Fibroblast of skin of abdomen (primary cell): ENCODE results near the gene KSR2.

ENCODE experiments used
- DNase-seq: peaks from one replicate; pipeline ENCODE4 v3.0.0-alpha.2; 2013

KSR2 gene

DNA sequence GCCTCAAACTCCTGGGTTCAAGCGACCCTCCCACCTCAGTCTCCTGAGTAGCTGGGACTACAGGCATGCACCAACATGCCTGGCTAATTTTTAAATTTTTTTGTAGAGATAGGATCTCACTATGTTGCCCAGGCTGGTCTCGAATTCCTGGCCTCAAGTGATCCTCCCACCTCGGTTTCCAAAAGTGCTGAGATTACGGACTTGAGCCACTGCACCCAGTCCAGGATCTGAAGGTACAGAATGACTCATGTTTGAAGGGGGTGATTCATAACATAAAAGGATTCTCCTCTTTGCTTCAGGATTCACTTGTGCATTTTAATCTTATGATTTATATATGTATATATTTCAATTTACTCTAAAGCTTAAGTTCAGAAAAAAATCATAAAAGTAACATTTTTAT lies 111.7 kb downstream of the KSR2 start:
- DNase-seq, result peak; percentile 10

DNA sequence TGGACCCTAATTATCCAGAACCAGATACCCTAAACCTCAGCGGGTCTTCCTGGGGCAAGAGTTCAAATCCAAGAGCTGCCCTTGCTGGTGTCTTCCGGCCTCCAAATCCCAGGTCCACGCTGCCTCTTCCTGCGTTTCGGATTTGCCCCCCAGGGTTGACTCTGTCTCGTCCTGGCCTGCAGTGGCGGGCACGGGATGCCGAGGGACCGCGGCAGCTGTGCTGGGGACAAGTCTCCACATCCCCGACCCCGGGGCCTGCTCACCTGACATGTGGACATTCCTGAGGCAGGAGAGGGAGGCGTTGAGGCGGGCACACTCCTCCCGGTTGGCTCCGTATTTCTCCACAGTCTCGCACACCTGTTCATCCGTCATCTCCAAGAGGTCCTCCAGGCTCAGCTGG lies 113.6 kb downstream of the KSR2 start:
- no peak for DNase-seq

GRCh38 chr12:117854339-117855012 lies 114.3 kb downstream of the KSR2 start:
- DNase-seq, result peak; percentile 28

- no peak for DNase-seq
Measured at GRCh38 chr12:117853600-117853999, 115.2 kb downstream of the KSR2 start.

GRCh38 chr12:117850048-117850447 lies 118.7 kb downstream of the KSR2 start:
- DNase-seq, result peak; percentile 56

DNA sequence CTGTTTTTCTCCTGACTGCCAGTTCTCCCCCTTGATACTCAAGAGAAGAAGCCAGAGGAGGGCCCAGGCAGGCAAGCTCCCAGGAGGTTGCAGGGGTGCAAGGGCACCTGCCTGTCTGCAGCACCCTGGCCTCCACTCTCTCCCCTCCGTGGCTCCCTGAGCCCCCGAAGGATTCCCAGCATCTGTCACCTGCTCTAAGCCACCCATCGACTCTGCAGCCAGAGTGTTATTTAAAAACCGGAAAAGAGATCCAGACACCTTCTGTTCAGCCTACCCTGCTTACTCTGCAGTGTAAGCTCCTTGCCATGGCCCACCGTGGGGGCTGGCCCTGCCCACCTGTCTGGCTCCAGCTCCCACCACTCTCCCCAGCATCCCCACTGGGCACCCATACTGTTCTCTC lies 121.4 kb downstream of the KSR2 start:
- no peak for DNase-seq

DNA sequence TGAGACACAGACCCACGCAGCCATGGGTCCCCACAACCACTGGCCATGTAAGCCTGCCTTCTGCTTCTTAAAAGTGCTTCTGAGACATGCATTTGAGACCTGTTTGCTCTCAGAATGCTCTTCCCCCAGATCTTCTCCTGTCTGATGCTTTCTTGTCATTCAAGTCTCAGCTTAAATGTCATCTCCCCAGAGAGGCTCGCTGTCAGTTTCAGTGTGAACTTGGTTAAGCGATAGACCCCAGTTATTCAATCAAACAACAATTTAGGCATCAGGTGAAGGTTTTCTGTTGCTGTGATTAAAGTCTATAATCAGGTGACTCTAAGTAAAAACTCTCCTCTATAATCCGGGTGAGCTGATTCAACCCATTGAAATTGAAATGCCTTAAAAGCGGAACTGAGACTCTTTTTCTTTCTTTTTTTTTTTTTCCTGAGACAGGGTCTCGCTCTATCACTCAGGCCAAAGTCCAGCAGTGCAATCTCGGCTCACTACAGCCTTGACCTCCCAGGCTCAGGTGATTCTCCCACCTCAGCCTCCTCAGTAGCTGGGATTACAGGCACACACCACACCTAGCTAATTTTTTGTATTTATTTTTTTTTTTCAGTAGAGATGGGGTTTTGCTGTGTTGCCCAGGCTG lies 123.4 kb downstream of the KSR2 start:
- no peak for DNase-seq

- DNase-seq, result no peak
Measured at GRCh38 chr12:117844114-117844830, 124.5 kb downstream of the KSR2 start.

DNA sequence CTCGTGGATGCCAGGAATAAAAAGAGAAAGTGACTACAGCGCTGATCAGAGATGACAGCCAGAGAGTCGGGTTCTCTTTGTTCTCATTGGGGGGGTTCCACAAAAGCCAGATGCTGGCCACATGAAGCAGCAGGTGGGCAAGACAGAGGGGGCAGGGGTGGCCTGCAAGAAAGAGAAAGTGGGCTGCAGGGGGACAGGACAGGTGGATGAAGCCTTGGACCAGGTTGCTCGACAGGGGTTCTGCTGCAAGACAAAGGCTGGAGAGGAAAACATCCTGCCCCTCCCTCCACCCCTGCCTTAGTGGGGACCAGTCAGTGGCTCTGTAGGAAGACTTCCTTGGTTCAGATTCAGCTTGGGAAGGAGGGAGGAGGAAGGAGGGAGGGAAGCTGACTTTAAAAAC lies 126.2 kb downstream of the KSR2 start:
- no peak for DNase-seq

DNA sequence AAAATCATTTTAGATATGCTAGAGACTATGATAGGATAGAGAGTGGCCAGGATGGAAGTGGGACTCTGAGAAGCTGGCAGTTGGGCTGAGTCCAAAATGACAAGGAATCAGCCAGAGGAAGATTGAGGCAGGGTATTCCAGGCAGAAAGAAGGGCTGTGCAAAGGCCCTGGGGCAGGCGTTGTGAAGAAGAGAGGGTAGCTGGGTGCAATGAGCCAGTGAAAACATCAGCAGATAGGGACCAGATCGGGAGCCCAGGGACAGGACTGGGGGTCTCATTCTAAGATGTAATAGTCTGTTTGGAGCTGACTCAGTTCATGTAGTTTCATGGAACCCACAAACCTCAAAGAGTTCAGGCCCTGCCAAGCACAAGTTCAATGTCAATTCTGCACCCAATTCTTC lies 126.6 kb downstream of the KSR2 start:
- no peak for DNase-seq

DNA sequence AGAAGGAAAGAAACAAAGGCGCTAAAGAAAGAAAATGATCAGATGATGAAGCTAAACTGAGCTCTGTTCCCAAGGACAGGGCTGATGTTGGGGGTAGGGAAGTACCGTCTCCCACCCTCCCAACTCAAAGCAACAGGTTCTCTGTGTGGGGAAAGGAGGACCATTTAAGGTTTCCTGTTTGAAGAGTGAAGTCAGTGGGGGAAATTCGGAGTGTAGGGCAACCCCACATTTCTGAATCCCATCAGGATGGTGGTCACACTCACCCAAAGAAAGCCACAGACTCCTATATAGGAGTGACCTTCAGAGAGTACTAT lies 131.1 kb downstream of the KSR2 start:
- DNase-seq, result no peak

DNA sequence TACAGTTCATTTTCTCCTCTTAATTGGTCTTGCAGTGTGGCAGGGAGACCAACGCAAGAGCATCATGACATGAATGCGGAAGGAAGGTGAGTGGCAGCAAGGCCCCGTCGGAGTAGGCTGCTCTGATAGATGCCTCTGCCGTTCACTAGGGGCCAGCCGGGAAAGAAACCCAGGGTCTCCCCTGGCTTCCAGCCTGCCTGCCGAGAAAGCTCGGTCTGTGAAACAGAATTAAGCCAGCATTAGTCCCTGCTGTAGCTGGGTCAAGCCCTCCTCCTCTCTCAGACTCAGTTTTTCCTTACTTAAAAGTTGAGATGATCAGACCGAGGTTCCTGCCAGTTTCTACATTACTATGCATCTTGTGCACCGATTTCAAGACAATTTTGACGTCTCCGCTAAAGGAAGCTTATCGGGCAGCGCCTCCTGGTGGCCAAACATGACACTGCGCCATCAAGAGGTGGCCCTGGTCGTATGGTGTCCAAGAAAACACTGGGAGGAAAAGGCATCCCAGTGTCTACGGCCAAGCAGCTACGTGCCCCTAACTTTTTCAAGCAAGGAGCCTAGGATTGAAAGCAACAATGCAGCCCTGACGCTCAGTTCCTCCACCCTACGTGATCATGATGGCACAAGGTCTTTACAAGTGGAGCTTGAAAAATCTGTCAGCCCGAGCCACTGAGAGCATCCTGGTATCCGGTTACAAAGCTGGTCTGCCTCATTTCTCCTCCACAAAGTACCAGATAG lies 131.6 kb downstream of the KSR2 start:
- peak; percentile 80 for DNase-seq

DNA sequence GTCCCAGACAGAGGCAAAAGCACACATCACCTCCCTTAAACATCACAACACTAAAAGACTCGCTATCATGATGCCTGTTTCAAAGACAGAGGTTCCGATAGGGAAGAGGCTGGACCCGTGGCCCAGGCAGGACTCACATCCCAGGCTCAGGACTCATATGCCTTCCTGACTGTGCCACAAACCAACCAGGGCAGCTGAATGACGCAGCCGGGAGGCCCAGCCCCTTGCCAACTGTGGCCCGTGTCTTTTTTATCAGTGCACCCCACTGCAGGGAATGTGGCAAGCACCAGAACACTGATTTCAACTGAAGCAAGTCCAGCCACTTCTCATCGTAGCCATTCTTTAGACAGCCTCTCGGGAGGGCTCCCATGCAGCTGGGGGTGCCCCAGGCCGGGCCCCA lies 132.3 kb downstream of the KSR2 start:
- no peak for DNase-seq

DNA sequence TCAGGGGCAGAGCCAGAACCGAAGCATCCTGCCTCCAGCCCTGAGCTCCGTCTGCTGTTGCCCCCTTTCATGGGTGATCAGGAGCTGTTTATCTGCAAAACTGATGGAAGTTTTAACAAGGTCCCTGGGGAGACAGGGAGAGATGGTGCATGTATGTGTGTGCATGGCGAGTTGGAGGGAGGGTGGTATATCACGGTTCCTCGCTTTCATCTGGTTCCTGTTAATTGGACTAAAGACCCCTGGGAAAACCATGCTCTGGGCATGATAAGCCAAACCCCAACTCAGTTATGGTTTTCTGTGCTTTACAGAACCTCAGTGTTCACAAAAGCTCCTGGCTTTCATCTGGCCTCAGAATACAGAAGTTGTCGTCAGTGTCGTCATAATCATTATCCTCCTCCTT lies 133.6 kb downstream of the KSR2 start:
- DNase-seq, result no peak

DNA sequence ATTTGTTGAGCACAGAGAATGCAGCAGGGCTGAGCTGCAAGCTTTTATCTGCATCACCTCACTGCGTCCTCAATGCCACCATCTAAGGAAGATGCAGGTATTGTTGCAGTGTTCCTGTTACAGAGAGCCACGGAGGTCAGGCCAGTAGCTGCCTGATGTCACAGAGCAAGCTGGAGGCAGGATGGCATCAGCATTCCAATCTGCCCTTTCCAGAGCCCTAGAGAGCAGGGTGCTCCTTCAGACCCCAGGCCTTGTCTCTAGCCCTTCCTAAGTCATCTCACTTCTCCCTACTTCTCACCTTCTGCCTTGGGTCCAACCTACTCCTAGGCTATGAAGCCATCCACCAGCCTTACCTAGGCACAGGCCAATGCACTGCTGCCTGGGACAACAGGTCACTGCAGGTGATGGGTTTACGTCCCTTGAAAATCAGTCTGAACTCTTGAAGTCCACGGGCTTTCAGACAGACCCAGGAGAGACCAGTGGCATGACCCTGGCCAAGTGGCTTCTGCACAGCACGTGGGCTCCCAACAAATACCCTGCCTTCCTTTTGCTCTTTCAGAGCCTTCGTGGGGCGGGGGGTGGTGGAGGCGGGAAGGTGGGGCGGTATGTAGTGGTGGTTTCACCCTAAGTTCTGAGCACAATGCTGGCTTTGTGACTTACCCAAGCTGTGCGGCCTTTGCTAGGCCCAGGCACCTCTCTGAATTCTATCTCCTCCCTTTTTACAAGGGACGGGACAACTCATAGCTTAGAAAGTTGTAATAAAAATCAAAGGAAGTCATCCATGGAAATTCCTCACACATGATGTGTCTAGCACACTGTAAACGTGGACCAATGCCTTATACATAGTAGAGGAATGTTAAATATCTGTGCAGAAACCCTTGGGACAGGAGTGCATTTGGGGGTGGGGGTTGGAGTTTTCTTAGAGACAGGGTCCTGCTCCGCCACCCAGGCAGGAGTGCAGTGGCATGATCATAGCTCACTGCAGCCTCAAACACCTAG lies 136.0 kb downstream of the KSR2 start:
- peak; percentile 88 for DNase-seq

GRCh38 chr12:117830471-117830870 lies 138.3 kb downstream of the KSR2 start:
- peak; percentile 65 for DNase-seq

- DNase-seq, result no peak
Measured at GRCh38 chr12:117829108-117829507, 139.7 kb downstream of the KSR2 start.

DNA sequence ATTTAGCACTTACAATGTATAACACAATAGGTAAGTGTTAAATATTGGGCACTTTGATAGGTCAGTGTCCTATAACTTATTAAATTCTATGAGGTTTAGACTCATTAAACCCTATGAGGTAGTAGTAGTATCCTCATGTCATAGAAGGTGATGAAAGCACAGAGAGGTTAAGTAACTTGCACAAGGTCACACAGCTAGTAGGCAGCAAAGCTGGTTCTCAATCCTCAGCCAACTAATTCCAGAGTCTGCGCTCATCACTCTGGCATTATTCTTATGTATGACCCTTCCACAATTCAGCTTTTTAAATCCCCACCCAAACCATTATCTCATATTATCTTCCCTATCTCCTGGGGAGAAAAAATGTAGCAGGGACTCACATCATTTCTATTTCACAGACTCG lies 141.1 kb downstream of the KSR2 start:
- DNase-seq, result no peak

- DNase-seq, result no peak
Measured at GRCh38 chr12:117825827-117826226, 143.0 kb downstream of the KSR2 start.

DNA sequence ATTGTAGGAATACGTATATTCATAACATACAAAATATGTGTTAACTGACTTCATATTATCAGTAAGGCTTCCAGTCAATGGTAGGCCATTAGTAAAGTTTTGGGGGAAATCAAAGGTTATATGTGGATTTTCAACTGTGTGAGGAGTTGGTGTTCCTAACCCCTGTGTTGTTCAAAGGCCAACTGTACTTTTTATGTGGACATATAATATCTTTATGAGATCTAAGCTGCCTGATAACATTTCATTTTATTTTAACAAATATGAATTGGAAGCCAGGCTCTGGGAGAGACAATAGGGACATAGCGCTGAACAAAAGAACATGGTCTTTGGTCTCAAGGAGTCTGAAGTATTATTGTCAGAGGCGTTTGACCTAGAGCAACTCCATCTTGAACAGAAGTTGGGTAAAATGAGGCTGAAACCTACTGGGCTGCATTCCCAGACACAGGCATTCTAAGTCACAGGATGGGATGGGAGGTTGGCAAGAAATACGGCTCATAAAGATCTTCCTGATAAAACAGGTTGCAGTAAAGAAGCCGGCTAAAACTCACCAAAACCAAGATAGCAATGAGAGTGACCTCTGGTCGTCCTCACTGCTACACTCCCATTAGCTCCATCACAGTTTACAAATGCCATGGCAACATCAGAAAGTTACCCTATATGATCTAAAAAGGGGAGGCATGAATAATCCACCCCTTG lies 147.2 kb downstream of the KSR2 start:
- DNase-seq, result no peak

DNA sequence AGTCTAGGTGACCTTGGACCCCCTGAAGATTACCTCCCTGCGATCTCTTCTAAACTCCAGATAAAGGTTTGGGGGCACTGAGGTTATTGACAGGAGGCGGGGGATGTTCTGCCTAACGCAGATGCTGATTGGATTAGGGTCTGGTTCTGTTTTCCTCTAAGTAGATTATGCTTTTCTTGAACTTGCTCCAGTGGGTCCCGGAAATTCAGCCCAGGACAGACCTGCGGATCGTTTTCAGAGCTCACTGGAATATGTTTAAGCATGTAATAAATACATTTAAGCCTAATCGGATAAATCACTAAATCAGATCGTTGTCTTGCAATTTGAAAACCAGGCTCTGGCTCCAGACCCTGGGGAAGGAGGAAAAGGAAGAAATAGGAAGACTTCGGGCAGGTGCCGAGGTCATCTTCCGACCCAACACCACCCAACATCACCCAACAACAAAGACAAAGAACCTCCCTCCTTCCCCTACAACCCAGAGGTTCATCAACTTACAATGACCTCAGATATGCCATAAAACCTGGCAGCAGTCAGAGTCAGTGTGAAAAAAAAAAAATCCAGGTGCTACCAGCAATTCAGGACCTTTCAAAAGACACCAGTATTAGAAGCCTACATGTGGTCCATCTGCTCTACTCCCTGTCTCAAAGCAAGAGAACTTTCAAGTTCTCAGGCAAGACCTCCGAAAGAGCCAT lies 148.4 kb downstream of the KSR2 start:
- no peak for DNase-seq
